ENCODE data around the gene RPS6KC1.

DNA sequence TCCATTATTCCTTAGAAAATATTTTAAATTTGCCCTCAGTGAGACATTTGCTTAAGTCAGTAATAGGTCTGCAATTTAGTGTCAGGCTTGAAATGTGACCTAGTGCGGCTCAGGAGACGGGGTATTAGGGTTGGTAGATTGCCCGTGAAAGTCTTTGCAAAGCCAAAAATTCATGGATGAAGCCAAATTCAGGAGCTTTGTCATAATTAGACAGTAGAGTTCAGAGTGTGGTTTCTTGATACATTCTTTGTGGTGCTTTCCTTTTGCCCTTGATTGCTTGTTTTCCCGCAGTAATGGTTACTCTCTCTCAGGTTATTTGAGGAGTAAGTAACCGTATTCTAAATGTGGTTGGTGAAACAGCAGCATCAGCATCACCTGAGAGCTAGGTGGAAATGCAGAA is 120.7 kb downstream of the RPS6KC1 start:
- TF ChIP-seq POLR2A (IDR thresholded peaks at IDR 0.05), result no peak
- TF ChIP-seq, protein P1, sequence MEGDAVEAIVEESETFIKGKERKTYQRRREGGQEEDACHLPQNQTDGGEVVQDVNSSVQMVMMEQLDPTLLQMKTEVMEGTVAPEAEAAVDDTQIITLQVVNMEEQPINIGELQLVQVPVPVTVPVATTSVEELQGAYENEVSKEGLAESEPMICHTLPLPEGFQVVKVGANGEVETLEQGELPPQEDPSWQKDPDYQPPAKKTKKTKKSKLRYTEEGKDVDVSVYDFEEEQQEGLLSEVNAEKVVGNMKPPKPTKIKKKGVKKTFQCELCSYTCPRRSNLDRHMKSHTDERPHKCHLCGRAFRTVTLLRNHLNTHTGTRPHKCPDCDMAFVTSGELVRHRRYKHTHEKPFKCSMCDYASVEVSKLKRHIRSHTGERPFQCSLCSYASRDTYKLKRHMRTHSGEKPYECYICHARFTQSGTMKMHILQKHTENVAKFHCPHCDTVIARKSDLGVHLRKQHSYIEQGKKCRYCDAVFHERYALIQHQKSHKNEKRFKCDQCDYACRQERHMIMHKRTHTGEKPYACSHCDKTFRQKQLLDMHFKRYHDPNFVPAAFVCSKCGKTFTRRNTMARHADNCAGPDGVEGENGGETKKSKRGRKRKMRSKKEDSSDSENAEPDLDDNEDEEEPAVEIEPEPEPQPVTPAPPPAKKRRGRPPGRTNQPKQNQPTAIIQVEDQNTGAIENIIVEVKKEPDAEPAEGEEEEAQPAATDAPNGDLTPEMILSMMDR (IDR thresholded peaks at IDR 0.05), result no peak

Measured in ovary (tissue), 3 donors.